Spinal cord (tissue), 10 donors: ENCODE data around the gene TRA2A. TPM values are rescaled to one million over a fixed set of nuclear protein-coding genes. Genes with fewer than 3 reads are reported as not detected.
"Not testable (repeated sequence)": the region's sequence is repeated elsewhere in the genome, so short reads cannot be mapped to it uniquely, and the experiment has no call there.

Experiments used
- DNase-seq, 6 donors: peaks; one replicate each; pipeline versions ENCODE4 v3.0.0 to v3.0.0-alpha.2; 2013 to 2015; ENCODE audit warnings: low spot score in 6 of 6, low read depth in 4 of 6
- H3K27ac ChIP-seq: one replicate; pipeline ENCODE4 v1.5.1; 2013; ENCODE audit warnings: low read depth, low read length, control low read depth
- H3K27me3 ChIP-seq: one replicate; pipeline ENCODE4 v1.6.1; 2013; ENCODE audit warnings: low read length; ENCODE audit not compliant: control insufficient read depth, insufficient read depth
- H3K36me3 ChIP-seq: one replicate; pipeline ENCODE4 v1.6.1; 2013; ENCODE audit warnings: low read length; ENCODE audit not compliant: control insufficient read depth, insufficient read depth
- H3K4me1 ChIP-seq: one replicate; pipeline ENCODE4 v1.6.1; 2013; ENCODE audit warnings: low read length; ENCODE audit not compliant: control insufficient read depth, insufficient read depth
- H3K4me3 ChIP-seq: one replicate; pipeline ENCODE4 v1.5.1; 2013; ENCODE audit warnings: low read depth, low read length, control low read depth
- H3K9me3 ChIP-seq: one replicate; pipeline ENCODE4 v1.6.1; 2013; ENCODE audit warnings: low read length; ENCODE audit not compliant: control insufficient read depth, insufficient read depth
- WGBS: methylation state at CpG from one replicate; pipeline ENCODE4 v1.1.5; 2013; ENCODE audit warnings: missing lambda C conversion rate; ENCODE audit not compliant: insufficient coverage; 5-methylcytosine and 5-hydroxymethylcytosine counted together
- polyA plus RNA-seq, 2 donors: library from polyadenylated mRNA; unstranded; fragments of 120-200 nt; gene quantifications; one replicate each; pipeline ENCODE4 v1.2.1, GENCODE V29; 2013; ENCODE audit not compliant: insufficient read length in 2 of 2
- total RNA-seq, 2 donors: library from RNA; depleted of rRNA in 1 of 2; stranded (reverse); fragments of 120-200 nt in 1 of 2; fragments of >200 nt in 1 of 2; gene quantifications; one replicate each; pipeline versions ENCODE4 v1.2.3 to v1.2.4, GENCODE V29; 2013 to 2014
- donor health status: healthy.

Gene TRA2A
- total and polyA plus RNA-seq, 4 donors, result 54.6 to 205 (median 120) TPM

DNA sequence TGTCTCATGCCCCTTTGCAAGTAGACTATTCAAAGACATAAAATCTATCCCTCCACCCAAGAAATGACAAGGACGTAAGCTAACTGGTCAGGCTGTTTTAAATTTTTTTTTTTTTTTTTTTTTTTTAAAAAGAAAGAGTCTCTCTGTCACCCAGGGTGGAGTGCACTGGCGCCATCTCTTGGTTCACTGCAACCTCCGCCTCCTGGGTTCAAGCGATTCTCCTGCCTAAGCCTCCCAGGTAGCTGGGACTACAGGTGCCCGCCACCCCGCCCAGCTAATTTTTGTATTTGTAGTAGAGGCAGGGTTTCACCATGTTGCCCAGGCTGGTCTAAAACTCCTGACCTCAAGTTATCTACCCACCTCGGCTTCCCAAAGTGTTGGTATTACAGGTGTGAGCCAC is 11.2 kb downstream of the TRA2A start:
- WGBS, result no CpG with 5 or more reads among the region's 7 CpGs
- H3K4me1 ChIP-seq, result no peaks in the 10 kb centered on the region
- H3K36me3 ChIP-seq, result peaks cover 51% of the 10 kb centered on the region
- no peak for DNase-seq
- no peaks in the 10 kb centered on the region for H3K9me3 ChIP-seq
- H3K27me3 ChIP-seq, result no peaks in the 10 kb centered on the region
- H3K4me3 ChIP-seq, result no peak overlapping the region
- H3K27ac ChIP-seq, result no peak overlapping the region

DNA sequence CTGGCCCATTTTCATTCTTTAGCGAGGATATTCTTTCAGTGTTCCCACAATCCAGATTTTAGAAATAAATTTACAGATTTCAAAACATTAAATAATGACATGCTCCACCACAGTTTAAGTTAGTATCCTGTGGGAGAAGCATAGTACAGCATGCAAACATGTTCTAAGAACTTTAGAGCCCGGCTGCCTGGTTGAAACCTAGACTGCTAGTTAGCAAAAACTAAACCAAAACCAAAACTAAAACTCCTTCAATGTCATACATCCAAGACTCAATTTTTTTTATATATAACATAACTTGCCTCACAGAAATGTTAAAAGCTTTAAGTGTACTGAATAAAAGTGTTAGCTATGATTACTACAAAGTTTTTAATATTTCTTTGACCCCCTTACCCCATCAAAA is 17.0 kb downstream of the TRA2A start:
- no peak for DNase-seq
- H3K27ac ChIP-seq, result no peak overlapping the region
- H3K9me3 ChIP-seq, result no peaks in the 10 kb centered on the region
- H3K27me3 ChIP-seq, result no peaks in the 10 kb centered on the region
- peaks cover 73% of the 10 kb centered on the region for H3K36me3 ChIP-seq
- H3K4me3 ChIP-seq, result no peak overlapping the region
- H3K4me1 ChIP-seq, result no peaks in the 10 kb centered on the region
- WGBS, result no CpG with 5 or more reads among the region's 2 CpGs

DNA sequence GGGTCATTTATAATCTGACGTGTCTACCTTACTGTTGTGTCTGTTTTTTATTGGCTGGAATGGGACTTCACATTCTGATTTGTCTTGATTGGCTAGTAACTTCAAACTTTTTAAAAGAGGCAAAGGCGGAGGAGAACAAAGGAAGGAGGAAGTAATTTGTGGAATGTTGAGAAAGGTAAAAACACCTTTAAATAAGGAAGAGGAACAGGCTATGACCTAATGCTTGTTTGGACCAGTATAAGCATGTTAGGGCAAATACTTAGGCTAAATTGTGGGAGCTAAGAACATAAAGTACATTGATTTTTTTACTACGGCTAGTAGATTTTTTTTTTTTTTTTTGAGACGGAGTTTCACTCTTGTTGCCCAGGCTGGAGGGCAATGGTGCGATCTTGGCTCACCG is 18.0 kb downstream of the TRA2A start:
- DNase-seq, H3K27me3 ChIP-seq, H3K9me3 ChIP-seq, H3K4me1 ChIP-seq, H3K27ac ChIP-seq, H3K4me3 ChIP-seq: not testable (repeated sequence)
- no CpG with 5 or more reads among the region's 6 CpGs for WGBS
- peaks cover 71% of the 10 kb centered on the region for H3K36me3 ChIP-seq

DNA sequence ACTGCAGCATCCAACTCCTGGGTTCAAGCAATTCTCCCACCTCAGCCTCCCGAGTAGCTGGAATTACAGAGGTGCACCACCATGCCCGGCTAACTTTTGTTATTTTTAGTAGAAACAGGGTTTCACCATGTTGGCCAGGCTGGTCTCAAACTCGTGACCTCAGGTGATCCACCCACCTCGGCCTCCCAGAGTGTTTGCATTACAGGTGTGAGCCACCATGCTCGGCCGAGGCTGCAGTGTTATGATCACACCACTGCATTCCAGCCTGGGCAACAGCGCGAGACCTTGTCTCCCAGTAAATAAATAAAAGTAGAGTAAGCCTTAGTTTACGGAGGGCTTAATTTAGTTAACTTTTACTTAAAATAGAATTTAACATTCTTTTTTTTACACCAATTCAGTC is 37.8 kb downstream of the TRA2A start:
- Histone ChIP-seq H3K27ac (no peak overlapping the region), H3K4me1 (peaks cover 9% of the 10 kb centered on the region), H3K9me3 (no peaks in the 10 kb centered on the region), H3K36me3 (peaks cover 5% of the 10 kb centered on the region), H3K27me3 (no peaks in the 10 kb centered on the region), H3K4me3 (no peak overlapping the region)
- WGBS, result 100% methylated on average over 2 of the region's 9 CpGs
- DNase-seq, result no peak

DNA sequence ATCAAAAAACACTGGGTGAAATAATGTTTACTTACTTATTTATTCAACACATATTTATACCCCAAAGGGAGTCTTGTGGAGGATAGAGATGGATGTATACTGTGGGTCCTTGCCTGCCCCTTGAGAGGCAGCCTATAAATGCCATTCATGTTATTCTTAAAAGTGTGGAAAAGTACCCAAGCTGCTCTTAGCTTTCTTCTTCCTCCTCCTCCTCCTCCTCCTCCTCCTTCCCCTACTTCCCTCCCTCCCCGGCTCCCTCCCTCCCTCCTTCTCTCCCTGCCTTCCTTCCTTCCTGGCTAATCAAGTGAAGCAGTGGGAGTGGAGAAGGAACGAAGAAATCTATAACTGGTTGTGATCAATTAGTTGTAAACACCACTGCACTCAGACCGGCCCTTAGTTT is 40.3 kb downstream of the TRA2A start:
- peaks cover 2% of the 10 kb centered on the region for H3K36me3 ChIP-seq
- no peak for DNase-seq
- H3K4me1 ChIP-seq, result peaks cover 9% of the 10 kb centered on the region
- no peaks in the 10 kb centered on the region for H3K27me3 ChIP-seq
- no CpG with 5 or more reads among the region's 3 CpGs for whole genome bisulfite sequencing
- H3K27ac ChIP-seq, result no peak overlapping the region
- H3K9me3 ChIP-seq, result no peaks in the 10 kb centered on the region
- peak overlapping the region; percentile 69 for H3K4me3 ChIP-seq

DNA sequence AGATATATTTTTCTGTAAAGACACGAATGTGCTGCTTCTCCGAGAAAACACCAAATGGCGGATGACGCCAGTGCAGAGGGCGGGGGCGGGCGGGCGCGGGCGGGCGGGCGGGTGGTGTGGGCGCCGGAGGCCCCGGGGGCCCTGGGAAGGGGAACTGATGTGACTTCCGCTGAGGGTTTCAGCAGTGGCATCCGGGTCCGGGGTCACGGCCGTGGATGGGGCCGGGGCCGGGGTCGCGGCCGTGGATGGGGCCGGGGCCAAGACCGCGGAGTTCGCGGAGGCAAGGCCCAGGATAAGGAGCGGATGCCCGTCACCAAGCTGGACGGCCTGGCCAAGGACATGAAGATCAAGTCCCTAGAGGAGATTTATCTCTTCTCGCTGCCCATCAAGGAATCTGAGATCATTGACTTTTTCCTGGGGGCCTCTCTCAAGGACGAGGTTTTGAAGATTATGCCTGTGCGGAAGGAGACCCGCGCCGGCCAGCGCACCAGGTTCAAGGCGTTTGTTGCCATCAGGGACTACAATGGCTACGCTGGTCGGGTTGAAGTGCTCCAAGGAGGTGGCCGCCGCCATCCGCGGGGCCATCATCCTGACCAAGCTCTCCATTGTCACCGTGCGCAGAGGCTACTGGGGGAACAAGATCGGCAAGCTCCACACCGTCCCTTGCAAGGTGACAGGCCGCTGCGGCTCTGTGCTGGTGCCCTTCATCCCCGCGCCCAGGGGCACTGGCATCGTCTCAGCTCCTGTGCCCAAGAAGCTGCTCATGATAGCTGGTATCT is 41.2 kb downstream of the TRA2A start:
- WGBS, result 39% methylated on average over 50 of the region's 56 CpGs
- Histone ChIP-seq H3K4me1 (peaks cover 9% of the 10 kb centered on the region), H3K36me3 (peaks cover 2% of the 10 kb centered on the region), H3K27me3 (no peaks in the 10 kb centered on the region), H3K9me3 (no peaks in the 10 kb centered on the region), H3K27ac (peak overlapping the region; percentile 88), H3K4me3 (peak overlapping the region; percentile 69)
- peak in 4 of 6 donors; percentile 33 to 88 (median 59) for DNase-seq

DNA sequence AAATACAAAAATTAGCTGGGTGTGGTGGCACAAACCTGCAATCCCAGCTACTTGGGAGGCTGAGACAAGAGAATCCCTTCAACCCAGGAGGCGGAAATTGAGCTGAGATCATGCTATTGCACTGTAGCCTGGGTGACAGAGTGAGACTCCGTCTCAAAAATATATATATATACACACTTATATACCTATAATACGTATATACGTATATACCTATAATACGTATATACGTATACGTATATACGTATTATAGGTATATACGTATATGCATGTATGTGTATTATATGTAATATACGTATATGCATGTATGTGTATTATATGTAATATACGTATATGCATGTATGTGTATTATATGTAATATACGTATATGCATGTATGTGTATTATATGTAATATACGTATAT is 43.1 kb downstream of the TRA2A start:
- WGBS, result no CpG with 5 or more reads among the region's 13 CpGs
- not testable (repeated sequence) for H3K4me3 ChIP-seq, H3K27ac ChIP-seq, DNase-seq, H3K4me1 ChIP-seq, H3K9me3 ChIP-seq, H3K27me3 ChIP-seq, H3K36me3 ChIP-seq

DNA sequence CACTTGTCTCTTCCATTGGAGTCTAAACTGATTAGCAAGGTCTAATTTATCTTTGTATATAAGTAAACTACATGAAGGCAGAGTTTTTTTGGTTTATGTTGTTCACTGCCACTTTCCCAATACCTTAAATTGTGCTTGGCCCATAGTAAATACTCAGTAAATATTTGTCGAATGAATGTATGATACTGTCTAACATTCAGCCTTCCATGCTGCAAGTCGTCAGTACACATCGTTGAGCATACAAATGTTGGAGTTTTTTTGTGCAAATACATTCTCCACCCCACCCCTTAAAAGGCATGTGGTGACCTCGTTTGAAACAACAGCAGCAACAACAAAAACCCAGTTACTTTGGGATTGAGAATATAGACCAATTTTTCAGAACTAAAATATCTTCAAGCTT is 44.1 kb downstream of the TRA2A start:
- Histone ChIP-seq H3K27me3 (no peaks in the 10 kb centered on the region), H3K9me3 (no peaks in the 10 kb centered on the region), H3K4me1 (peaks cover 9% of the 10 kb centered on the region), H3K4me3 (no peak overlapping the region), H3K27ac (no peak overlapping the region), H3K36me3 (peaks cover 2% of the 10 kb centered on the region)
- DNase-seq, result no peak
- WGBS, result no CpG with 5 or more reads among the region's 4 CpGs

DNA sequence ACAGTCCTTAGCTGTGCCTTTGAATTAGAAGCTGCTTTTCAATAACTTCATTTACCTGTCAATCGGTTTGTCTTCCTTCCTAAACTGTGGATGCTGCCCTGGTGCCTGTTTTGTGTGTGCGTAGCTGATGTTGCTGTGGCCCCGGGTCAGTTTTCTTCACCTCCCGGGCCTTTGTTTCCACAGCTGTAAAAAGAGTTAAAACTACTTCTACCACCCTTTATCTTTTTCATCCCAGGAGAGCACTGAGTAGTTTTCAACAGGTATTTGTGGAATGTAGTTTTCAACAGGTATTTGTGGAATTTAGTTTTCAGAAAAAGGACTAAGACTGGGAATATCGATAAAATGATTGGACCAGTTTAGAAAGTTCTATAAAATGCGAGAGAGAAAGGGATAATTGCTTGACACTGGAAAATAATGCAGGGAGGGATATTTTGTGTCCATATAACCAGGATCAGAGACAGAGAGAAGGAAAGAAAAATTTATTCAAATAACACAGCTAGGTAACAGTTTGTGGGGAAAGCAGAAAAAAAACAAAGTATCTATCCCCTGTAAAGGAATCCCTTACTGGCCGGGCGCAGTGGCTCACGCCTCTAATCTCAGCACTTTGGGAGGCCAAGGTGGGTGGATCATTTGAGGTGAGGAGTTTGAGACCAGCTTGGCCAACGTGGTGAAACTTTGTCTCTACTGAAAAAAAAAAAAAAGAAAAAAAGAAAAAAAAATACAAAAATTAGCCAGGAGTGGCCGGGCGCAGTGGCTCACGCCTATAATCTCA is 45.6 kb downstream of the TRA2A start:
- no peak for DNase-seq
- Histone ChIP-seq H3K27me3 (no peaks in the 10 kb centered on the region), H3K9me3 (no peaks in the 10 kb centered on the region), H3K36me3 (no peaks in the 10 kb centered on the region), H3K4me3 (no peak overlapping the region), H3K27ac (no peak overlapping the region), H3K4me1 (peaks cover 9% of the 10 kb centered on the region)
- 86% methylated on average over 6 of the region's 13 CpGs for WGBS

DNA sequence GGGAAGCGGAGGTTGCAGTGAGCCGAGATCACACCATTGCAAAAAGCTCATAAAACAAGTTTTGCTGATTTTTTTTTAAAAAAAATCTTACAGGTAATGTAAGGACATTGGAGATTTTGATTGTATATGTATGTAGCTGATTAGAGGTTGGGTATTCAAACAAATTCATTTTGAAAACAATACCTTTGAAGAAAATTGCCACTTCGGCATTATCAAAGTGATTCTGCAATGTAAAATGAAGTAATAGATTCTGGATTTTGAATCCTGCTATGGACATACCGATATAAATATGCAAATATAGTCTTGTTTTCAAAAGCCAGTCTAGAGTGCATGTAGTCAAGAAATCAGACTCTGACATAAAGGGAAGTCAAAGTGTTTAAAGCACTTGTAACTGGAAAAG is 49.1 kb downstream of the TRA2A start:
- H3K9me3 ChIP-seq, result no peaks in the 10 kb centered on the region
- peaks cover 6% of the 10 kb centered on the region for H3K27me3 ChIP-seq
- no CpG with 5 or more reads among the region's 4 CpGs for WGBS
- DNase-seq, result no peak
- no peaks in the 10 kb centered on the region for H3K4me1 ChIP-seq
- H3K4me3 ChIP-seq, result no peak overlapping the region
- H3K27ac ChIP-seq, result no peak overlapping the region
- no peaks in the 10 kb centered on the region for H3K36me3 ChIP-seq
